K562 (cell line): ENCODE results near the gene ABCC6. TPM values are rescaled to one million over a fixed set of nuclear protein-coding genes. Genes with fewer than 3 reads are reported as not detected.

Experiments
- ATAC-seq: fragments of 200-7000 bp; cut with Tn5 transposase; 3 replicates; pipeline ENCODE4 v1.9.1; 2020; ENCODE audit warnings: moderate library complexity
- BruUV-seq: library from RNA; stranded (reverse); fragments of 400-500 nt; replicated peaks from 2 replicates; lab custom pipeline; 2021; lab: Mats Ljungman, UMichigan
- CTCF ChIA-PET: fragments of 300-600 bp; formaldehyde crosslinking; extraction: SDS; loops from one replicate; lab custom pipeline; 2021; ENCODE audit warnings: low intra/inter-chr PET ratio; lab: Yijun Ruan, JAX
- POLR2A ChIA-PET: fragments of 300-600, 350-650 bp; sonication (Branson Sonifier 250); formaldehyde crosslinking; extraction: SDS; loops from one replicate; lab custom pipeline; 2021; ENCODE audit warnings: antibody characterized with exemption, inconsistent platforms; lab: Yijun Ruan, JAX
- DNase-seq, 4 experiments: peaks; one replicate each; pipeline versions ENCODE4 v3.0.0 to v3.0.0-alpha.2; 2011 to 2018; ENCODE audit warnings: low spot score in 3 of 4, mixed read lengths in 3 of 4; ENCODE audit errors: extremely low read depth in 1 of 4
- FAIRE-seq: peaks from 2 replicates; lab custom pipeline; 2011; peaks lifted over from hg19 to GRCh38; lab: Jason Lieb, UNC
- H2AFZ ChIP-seq: 2 replicates; pipeline ENCODE4 v1.6.0; 2011; ENCODE audit warnings: low read depth, low read length, control low read depth, inconsistent platforms
- H3K27ac ChIP-seq: fragments of 200-600 bp; 3 replicates; pipeline ENCODE4 v1.8.0; 2011; ENCODE audit warnings: low read depth, mild to moderate bottlenecking, control low read depth, inconsistent platforms, low read length, moderate library complexity, mixed read lengths; ENCODE audit errors: extremely low read depth
- H3K27me3 ChIP-seq, 2 experiments: fragments of 300-600 bp in 1 of 2; 2 replicates in 1 of 2; 3 replicates in 1 of 2; pipeline versions ENCODE4 v1.6.0 to v1.8.0; 2011; ENCODE audit warnings: inconsistent platforms in 2 of 2, low read length in 2 of 2, mild to moderate bottlenecking in 1 of 2, mixed read lengths in 1 of 2, moderate library complexity in 1 of 2; ENCODE audit not compliant: control insufficient read depth in 2 of 2, insufficient read depth in 2 of 2
- H3K36me3 ChIP-seq: fragments of 300-600 bp; 3 replicates; pipeline ENCODE4 v1.8.0; 2011; ENCODE audit warnings: mild to moderate bottlenecking, low read length, inconsistent platforms; ENCODE audit not compliant: control insufficient read depth, insufficient read depth
- H3K4me1 ChIP-seq, 2 experiments: fragments of 200-600 bp in 1 of 2; replicated peaks in 1 of 2; 2 replicates in 1 of 2; 3 replicates in 1 of 2; pipeline versions ENCODE4 v1.5.1 to v1.8.0; 2011; ENCODE audit warnings: inconsistent platforms in 2 of 2, low read length in 2 of 2, mild to moderate bottlenecking in 1 of 2, mixed read lengths in 1 of 2, moderate library complexity in 1 of 2; ENCODE audit not compliant: control insufficient read depth in 2 of 2, insufficient read depth in 2 of 2
- H3K4me2 ChIP-seq: 2 replicates; pipeline ENCODE4 v1.6.1; 2011; ENCODE audit warnings: low read length, control low read depth, inconsistent platforms, mixed read lengths; ENCODE audit not compliant: insufficient read depth
- H3K4me3 ChIP-seq: fragments of 200-600 bp; sonication (generic), shearing (Covaris generic); 2 replicates; pipeline ENCODE4 v1.5.1; 2016; ENCODE audit warnings: control low read depth, inconsistent platforms
- H3K79me2 ChIP-seq: fragments of 200-600 bp; 3 replicates; pipeline ENCODE4 v1.8.0; 2011; ENCODE audit warnings: low read length, inconsistent platforms; ENCODE audit not compliant: control insufficient read depth, insufficient read depth
- H3K9ac ChIP-seq, 2 experiments: 2 replicates each; pipeline versions ENCODE4 v1.6.0 to v1.6.1; 2011; ENCODE audit warnings: low read depth in 2 of 2, low read length in 2 of 2, control low read depth in 1 of 2, inconsistent platforms in 1 of 2, mild to moderate bottlenecking in 1 of 2, mixed read lengths in 1 of 2; ENCODE audit not compliant: insufficient read depth in 1 of 2
- H3K9me1 ChIP-seq: one replicate; pipeline ENCODE4 v1.6.0; 2011; ENCODE audit warnings: inconsistent platforms, mild to moderate bottlenecking, low read length, moderate library complexity; ENCODE audit not compliant: control insufficient read depth, insufficient read depth
- H3K9me3 ChIP-seq: replicated peaks from 2 replicates; pipeline ENCODE4 v1.5.1; 2011; ENCODE audit warnings: low read depth, low read length, inconsistent platforms; ENCODE audit not compliant: control insufficient read depth, insufficient read depth
- H4K20me1 ChIP-seq: replicated peaks from 2 replicates; pipeline ENCODE4 v1.6.1; 2011; ENCODE audit warnings: low read length, inconsistent platforms, mixed read lengths; ENCODE audit not compliant: control insufficient read depth, insufficient read depth
- CHCHD3 ChIP-seq: fragments of 250-450 bp; sonication (Bioruptor Pico); IDR thresholded peaks from 2 replicates; pipeline ENCODE4 v2.1.2; 2022; ENCODE audit warnings: mild to moderate bottlenecking
- DDX20 ChIP-seq: fragments of 450-650 bp; IDR thresholded peaks from 2 replicates; pipeline ENCODE4 v1.6.1; 2016; ENCODE audit warnings: missing genetic modification characterization, low read depth, mild to moderate bottlenecking, missing compliant biosample characterization, moderate library complexity
- KDM5B ChIP-seq: fragments of 200-600 bp; sonication (generic); IDR thresholded peaks from 2 replicates; pipeline ENCODE4 v1.6.1; 2012; ENCODE audit warnings: low read depth, mild to moderate bottlenecking, moderate library complexity, low read length, control low read depth, inconsistent platforms; ENCODE audit not compliant: insufficient replicate concordance
- MCM2 ChIP-seq: fragments of 450-650 bp; IDR thresholded peaks from 2 replicates; pipeline ENCODE4 v1.6.1; 2017; ENCODE audit warnings: low read depth, mild to moderate bottlenecking
- ZNF445 ChIP-seq: fragments of 250-450 bp; sonication (Bioruptor Pico); IDR thresholded peaks from 2 replicates; pipeline ENCODE4 v1.4.0; 2020; ENCODE audit warnings: low read depth, mild to moderate bottlenecking, moderate library complexity
- WGBS: fragments of 100-300 bp; shearing (Covaris generic); methylation state at CpG from one replicate; pipeline ENCODE4 v1.1.6; 2016; ENCODE audit warnings: low coverage, mixed read lengths; ENCODE audit not compliant: insufficient coverage; ENCODE audit errors: missing lambda C conversion rate; 5-methylcytosine and 5-hydroxymethylcytosine counted together
- in situ Hi-C: fragments of 300-500 bp; cut with MboI; formaldehyde crosslinking; loops from 4 replicates; pipeline ENCODE4 v1.15.0; 2018; ENCODE audit warnings: inconsistent platforms, mixed read lengths
- intact Hi-C: fragments of 100-400 bp; cut with micrococcal nuclease; formaldehyde crosslinking; loops from 2 replicates; pipeline ENCODE4 v1.14.2; 2022
- polyA plus RNA-seq, 8 experiments: library from polyadenylated mRNA; depleted of rRNA in 4 of 8; stranded (reverse) in 5 of 8; unstranded in 3 of 8; fragments of >200 nt; fragmentation: Nextera tagmentation in 2 of 8; fragmentation: Illumina TruSeq in 1 of 8; extraction: Ambion mirVana in 2 of 8; extraction: Trizol in 1 of 8; gene quantifications; 2 replicates each; pipeline versions ENCODE4 v1.2.1 to v1.2.3, GENCODE V29; 2011 to 2014; ENCODE audit warnings: inconsistent platforms in 1 of 8, missing spikeins in 1 of 8
- total RNA-seq, 7 experiments: library from RNA; depleted of rRNA in 6 of 7; stranded (reverse); fragments of >200 nt in 6 of 7; fragmentation: Illumina TruSeq in 2 of 7; extraction: Trizol in 2 of 7; gene quantifications; 2 replicates each; pipeline versions ENCODE4 v1.2.1 to v1.2.3, GENCODE V29; 2011 to 2021; ENCODE audit warnings: low replicate concordance in 1 of 7
- TF ChIP-seq, protein P1 (sequence below): fragments of 250-450 bp; sonication (Bioruptor Pico); IDR thresholded peaks from 2 replicates; pipeline ENCODE4 v1.5.0; 2020; ENCODE audit warnings: mild to moderate bottlenecking, borderline replicate concordance

The ABCC6 gene
- total and polyA plus RNA-seq, 9 of the 15 experiments (the other 6 are each of a cell fraction or from before 2014, with no cell fraction given), result 0.03 to 0.46 (median 0.07) TPM; not detected in 4

DNA sequence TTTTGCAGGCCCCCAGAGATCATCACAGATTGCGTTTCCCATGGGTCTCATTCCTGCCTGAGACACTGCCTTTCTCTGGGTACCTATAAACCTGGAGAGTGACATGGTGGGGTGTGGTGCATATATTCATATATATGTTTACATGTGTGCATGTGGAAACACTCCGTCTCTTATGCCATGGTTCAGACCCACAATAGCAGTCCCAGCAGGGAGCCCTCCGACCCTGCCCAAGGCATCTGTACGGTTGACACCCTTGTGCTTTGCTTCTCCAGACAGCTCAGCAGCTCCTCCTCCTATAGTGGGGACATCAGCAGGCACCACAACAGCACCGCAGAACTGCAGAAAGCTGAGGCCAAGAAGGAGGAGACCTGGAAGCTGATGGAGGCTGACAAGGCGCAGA lies 116.8 kb downstream of the ABCC6 start:
- no peak overlapping the region for H3K9ac ChIP-seq
- in situ Hi-C loops, result no loop called here
- WGBS, result 92% methylated on average over 5 of the region's 6 CpGs
- TF ChIP-seq CHCHD3 (CRISPR knock-in tag) (no peak), ZNF445 (CRISPR knock-in tag) (no peak)
- TF ChIP-seq, all 486 proteins: peak for 0
- ChIA-PET CTCF (no interaction called here), POLR2A (no interaction called here)
- FAIRE-seq, result no peak
- Histone ChIP-seq H2AFZ (no peak overlapping the region), H4K20me1 (no peaks in the 10 kb centered on the region), H3K4me2 (no peak overlapping the region), H3K27me3 (no peaks in the 10 kb centered on the region), H3K4me1 (no peaks in the 10 kb centered on the region; a peak in 1 of 5 replicates), H3K79me2 (no peaks in the 10 kb centered on the region), H3K27ac (no peak overlapping the region), H3K9me1 (no peaks in the 10 kb centered on the region), H3K36me3 (peaks cover 69% of the 10 kb centered on the region), H3K4me3 (no peak overlapping the region), H3K9me3 (no peaks in the 10 kb centered on the region)
- intact Hi-C loops, result no loop called here
- BruUV-seq, result no TSS peak
- ATAC-seq, result no peak
- no peak for DNase-seq

DNA sequence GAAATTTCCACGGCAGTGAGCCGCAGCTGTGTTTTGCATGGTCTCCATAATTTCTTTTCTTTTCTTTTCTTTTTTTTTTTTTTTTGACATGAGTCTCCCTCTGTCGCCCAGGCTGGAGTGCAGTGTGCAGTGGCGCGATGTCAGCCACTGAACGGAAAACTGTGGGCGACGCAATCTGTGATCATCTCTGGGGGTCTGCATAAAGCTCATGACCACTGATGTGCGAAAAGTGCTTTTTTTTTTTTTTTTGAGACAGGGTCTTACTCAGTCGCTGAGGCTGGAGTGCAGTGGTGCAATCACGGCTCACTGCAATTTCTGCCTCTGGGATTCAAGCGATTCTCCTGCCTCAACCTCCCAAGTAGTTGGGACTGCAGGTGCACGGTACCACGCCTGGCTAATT lies 117.6 kb downstream of the ABCC6 start:
- TF ChIP-seq DDX20 (no peak), KDM5B (no peak), MCM2 (no peak)
- TF ChIP-seq, protein P1, sequence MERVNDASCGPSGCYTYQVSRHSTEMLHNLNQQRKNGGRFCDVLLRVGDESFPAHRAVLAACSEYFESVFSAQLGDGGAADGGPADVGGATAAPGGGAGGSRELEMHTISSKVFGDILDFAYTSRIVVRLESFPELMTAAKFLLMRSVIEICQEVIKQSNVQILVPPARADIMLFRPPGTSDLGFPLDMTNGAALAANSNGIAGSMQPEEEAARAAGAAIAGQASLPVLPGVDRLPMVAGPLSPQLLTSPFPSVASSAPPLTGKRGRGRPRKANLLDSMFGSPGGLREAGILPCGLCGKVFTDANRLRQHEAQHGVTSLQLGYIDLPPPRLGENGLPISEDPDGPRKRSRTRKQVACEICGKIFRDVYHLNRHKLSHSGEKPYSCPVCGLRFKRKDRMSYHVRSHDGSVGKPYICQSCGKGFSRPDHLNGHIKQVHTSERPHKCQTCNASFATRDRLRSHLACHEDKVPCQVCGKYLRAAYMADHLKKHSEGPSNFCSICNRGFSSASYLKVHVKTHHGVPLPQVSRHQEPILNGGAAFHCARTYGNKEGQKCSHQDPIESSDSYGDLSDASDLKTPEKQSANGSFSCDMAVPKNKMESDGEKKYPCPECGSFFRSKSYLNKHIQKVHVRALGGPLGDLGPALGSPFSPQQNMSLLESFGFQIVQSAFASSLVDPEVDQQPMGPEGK (CRISPR knock-in tag), result no peak
- ATAC-seq, result no peak
- intact Hi-C loops, result no loop called here
- H3K4me3 ChIP-seq, result no peak overlapping the region
- H3K36me3 ChIP-seq, result peaks cover 65% of the 10 kb centered on the region
- no peak for DNase-seq
- FAIRE-seq, result no peak
- no peaks in the 10 kb centered on the region for H3K27me3 ChIP-seq
- no peaks in the 10 kb centered on the region for H4K20me1 ChIP-seq
- POLR2A ChIA-PET, result no interaction called here
- no peaks in the 10 kb centered on the region for H3K9me3 ChIP-seq
- H3K4me2 ChIP-seq, result no peak overlapping the region
- CTCF ChIA-PET, result no interaction called here
- H3K9ac ChIP-seq, result no peak overlapping the region
- in situ Hi-C loops, result no loop called here
- no peaks in the 10 kb centered on the region; a peak in 1 of 5 replicates for H3K4me1 ChIP-seq
- no TSS peak for BruUV-seq
- no peaks in the 10 kb centered on the region for H3K79me2 ChIP-seq
- no peaks in the 10 kb centered on the region for H3K9me1 ChIP-seq
- 90% methylated on average over 9 of the region's 14 CpGs for WGBS
- no peak overlapping the region for H3K27ac ChIP-seq
- H2AFZ ChIP-seq, result no peak overlapping the region
